SK-N-MC (cell line): Measurements from ENCODE around the gene CTLA4.

ENCODE experiments used
- EZH2 ChIP-seq: fragments of 200-600 bp; sonication (generic); IDR thresholded peaks from one replicate; pipeline ENCODE4 v1.6.1; 2017; ENCODE audit warnings: antibody characterized with exemption
- POLR2AphosphoS5 ChIP-seq: IDR thresholded peaks from 2 replicates; pipeline ENCODE4 v1.6.1; 2012; ENCODE audit warnings: mild to moderate bottlenecking, low read depth, low read length, borderline replicate concordance

DNA sequence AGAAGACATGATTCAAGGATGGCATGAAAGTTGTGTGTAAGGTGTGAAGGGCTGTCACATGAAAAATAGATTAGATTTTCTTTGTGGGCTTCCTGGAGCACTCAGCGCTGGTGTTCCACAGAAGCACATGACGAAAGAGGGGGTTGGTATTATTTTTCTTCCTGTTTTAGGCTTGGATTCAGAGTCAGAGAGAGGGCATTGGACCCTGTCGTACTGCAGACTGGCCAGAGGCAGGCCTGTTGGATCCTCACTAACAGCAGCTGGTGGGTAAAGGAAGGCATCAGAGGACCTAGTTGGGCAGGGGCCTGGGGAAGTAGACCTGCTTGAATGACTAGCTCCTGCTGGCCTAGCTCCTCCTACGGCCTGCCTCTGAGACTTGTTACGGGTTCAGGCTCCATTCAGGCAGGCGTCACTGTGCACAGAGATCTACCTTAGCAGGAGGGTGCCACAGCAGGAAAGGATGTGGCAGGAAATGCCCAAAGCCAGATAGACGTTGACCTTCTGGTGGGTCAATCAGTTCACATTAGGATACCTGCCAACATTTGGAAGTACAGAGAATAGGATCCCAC, 13.1 kb downstream of the CTLA4 start:
- TF ChIP-seq POLR2AphosphoS5 (no peak), EZH2 (no peak)
